Hepatocyte (in vitro differentiated cells): ENCODE data around the gene SSBP3. TPM values are rescaled to one million over a fixed set of nuclear protein-coding genes. Genes with fewer than 3 reads are reported as not detected.

Source experiments
- DNase-seq: peaks from one replicate; pipeline ENCODE4 v3.0.0-alpha.2; 2016; ENCODE audit warnings: low spot score
- H2AFZ ChIP-seq: fragments of 200-600 bp; sonication (generic); 2 replicates; pipeline ENCODE4 v1.6.0; 2016; ENCODE audit warnings: antibody characterized with exemption, mild to moderate bottlenecking
- H3K27ac ChIP-seq: fragments of 200-600 bp; sonication (generic); 2 replicates; pipeline ENCODE4 v1.5.1; 2016; ENCODE audit warnings: mild to moderate bottlenecking
- H3K27me3 ChIP-seq: fragments of 200-600 bp; sonication (generic); 2 replicates; pipeline ENCODE4 v1.6.1; 2016
- H3K36me3 ChIP-seq: fragments of 200-600 bp; sonication (generic); replicated peaks from 2 replicates; pipeline ENCODE4 v1.5.1; 2016; ENCODE audit warnings: low read depth; ENCODE audit not compliant: insufficient read depth
- H3K4me1 ChIP-seq: fragments of 200-600 bp; sonication (generic); 2 replicates; pipeline ENCODE4 v1.5.1; 2016; ENCODE audit warnings: mild to moderate bottlenecking, moderate library complexity; ENCODE audit not compliant: insufficient read depth
- H3K4me2 ChIP-seq: fragments of 200-600 bp; sonication (generic); 2 replicates; pipeline ENCODE4 v1.6.0; 2016
- H3K4me3 ChIP-seq: fragments of 200-600 bp; sonication (generic); 2 replicates; pipeline ENCODE4 v1.5.1; 2016; ENCODE audit warnings: mild to moderate bottlenecking
- H3K79me2 ChIP-seq: fragments of 200-600 bp; sonication (generic); 2 replicates; pipeline ENCODE4 v1.6.0; 2017; ENCODE audit warnings: mild to moderate bottlenecking
- H3K9me2 ChIP-seq: fragments of 200-600 bp; sonication (generic); replicated peaks from 2 replicates; pipeline ENCODE4 v1.6.0; 2017; ENCODE audit warnings: mild to moderate bottlenecking; ENCODE audit not compliant: insufficient read depth
- H3K9me3 ChIP-seq: fragments of 200-600 bp; sonication (generic); 2 replicates; pipeline ENCODE4 v1.5.1; 2016; ENCODE audit warnings: low read depth, mild to moderate bottlenecking
- H4K20me1 ChIP-seq: fragments of 200-600 bp; sonication (generic); 2 replicates; pipeline ENCODE4 v1.6.0; 2016; ENCODE audit warnings: mild to moderate bottlenecking; ENCODE audit not compliant: insufficient read depth, poor library complexity, severe bottlenecking
- CTCF ChIP-seq: fragments of 200-600 bp; sonication (generic); IDR thresholded peaks from 2 replicates; pipeline ENCODE4 v1.5.1; 2016; ENCODE audit warnings: antibody characterized with exemption, mild to moderate bottlenecking; ENCODE audit not compliant: poor library complexity
- EZH2 ChIP-seq: fragments of 200-600 bp; sonication (generic); IDR thresholded peaks from 2 replicates; pipeline ENCODE4 v1.6.1; 2016; ENCODE audit warnings: antibody characterized with exemption, mild to moderate bottlenecking, borderline replicate concordance
- EZH2phosphoT487 ChIP-seq: fragments of 200-600 bp; sonication (generic); IDR thresholded peaks from one replicate; pipeline ENCODE4 v1.6.1; 2018; ENCODE audit warnings: antibody characterized with exemption, mild to moderate bottlenecking, low read depth, moderate library complexity; ENCODE audit not compliant: unreplicated experiment, severe bottlenecking
- WGBS: methylation state at CpG from one replicate; pipeline ENCODE4 v1.1.6; 2016; ENCODE audit warnings: low lambda C conversion rate; ENCODE audit errors: missing lambda C conversion rate; 5-methylcytosine and 5-hydroxymethylcytosine counted together
- polyA plus RNA-seq: library from polyadenylated mRNA; unstranded; fragments of >200 nt; fragmentation: Nextera tagmentation; extraction: Ambion mirVana; gene quantifications from 2 replicates; pipeline ENCODE4 v1.2.1, GENCODE V29; 2016
- total RNA-seq: library from RNA; depleted of rRNA; stranded (reverse); fragments of >200 nt; gene quantifications from 2 replicates; pipeline ENCODE4 v1.2.3, GENCODE V29; 2014

Gene SSBP3
- total and polyA plus RNA-seq, 2 experiments from 2014 or later, result 25.8 to 47.2 TPM

- H3K79me2 ChIP-seq, result peaks cover 100% of the 10 kb centered on the region
- peaks cover 67% of the 10 kb centered on the region for H4K20me1 ChIP-seq
- whole genome bisulfite sequencing, result 80% methylated on average over 7 of the region's 7 CpGs
- no peak overlapping the region for H3K4me2 ChIP-seq
- no peaks in the 10 kb centered on the region for H3K9me3 ChIP-seq
- no peaks in the 10 kb centered on the region for H3K27me3 ChIP-seq
- no peak overlapping the region for H3K4me3 ChIP-seq
- H3K9me2 ChIP-seq, result no peaks in the 10 kb centered on the region
- no peak overlapping the region for H3K27ac ChIP-seq
- TF ChIP-seq CTCF (no peak), EZH2 (no peak)
- H3K36me3 ChIP-seq, result no peaks in the 10 kb centered on the region
- no peak for DNase-seq
- H2AFZ ChIP-seq, result no peak overlapping the region
- H3K4me1 ChIP-seq, result peaks cover 8% of the 10 kb centered on the region
These were observed 100.2 kb downstream of the SSBP3 start for GRCh38 chr1:54305906-54306514.

- Histone ChIP-seq H3K9me2 (no peaks in the 10 kb centered on the region), H3K4me3 (no peak overlapping the region), H3K36me3 (no peaks in the 10 kb centered on the region), H2AFZ (no peak overlapping the region), H4K20me1 (peaks cover 75% of the 10 kb centered on the region), H3K4me1 (peaks cover 9% of the 10 kb centered on the region), H3K79me2 (peaks cover 100% of the 10 kb centered on the region), H3K27ac (no peak overlapping the region), H3K4me2 (no peak overlapping the region), H3K27me3 (no peaks in the 10 kb centered on the region), H3K9me3 (no peaks in the 10 kb centered on the region)
- no peak for DNase-seq
- WGBS, result 95% methylated on average over 2 of the region's 2 CpGs
- TF ChIP-seq EZH2 (no peak), EZH2phosphoT487 (no peak), CTCF (no peak)
These were observed 101.7 kb downstream of the SSBP3 start for GRCh38 chr1:54304518-54304917.

- peaks cover 98% of the 10 kb centered on the region for H3K79me2 ChIP-seq
- H3K9me2 ChIP-seq, result no peaks in the 10 kb centered on the region
- H3K4me2 ChIP-seq, result no peak overlapping the region
- H3K9me3 ChIP-seq, result no peaks in the 10 kb centered on the region
- H3K4me3 ChIP-seq, result no peak overlapping the region
- H3K4me1 ChIP-seq, result peaks cover 22% of the 10 kb centered on the region
- H4K20me1 ChIP-seq, result peaks cover 79% of the 10 kb centered on the region
- no peaks in the 10 kb centered on the region for H3K36me3 ChIP-seq
- WGBS, result 78% methylated on average over 22 of the region's 22 CpGs
- TF ChIP-seq CTCF (no peak), EZH2 (no peak), EZH2phosphoT487 (no peak)
- no peaks in the 10 kb centered on the region for H3K27me3 ChIP-seq
- H2AFZ ChIP-seq, result no peak overlapping the region
- DNase-seq, result no peak
- no peak overlapping the region for H3K27ac ChIP-seq
These were observed 103.0 kb downstream of the SSBP3 start for GRCh38 chr1:54302951-54303843.
